Thymus (tissue), 11 donors: ENCODE results near the gene IFIT5. TPM values are rescaled to one million over a fixed set of nuclear protein-coding genes. Genes with fewer than 3 reads are reported as not detected.
"Not testable (repeated sequence)": the region's sequence is repeated elsewhere in the genome, so short reads cannot be mapped to it uniquely, and the experiment has no call there.

ENCODE experiments used
- DNase-seq, 9 donors: peaks; one replicate each; pipeline ENCODE4 v3.0.0-alpha.2; 2013; ENCODE audit warnings: low spot score in 9 of 9, low read depth in 6 of 9, missing footprints in 1 of 9
- H3K27ac ChIP-seq, 2 donors: one replicate each; pipeline ENCODE4 v1.5.1; 2013; ENCODE audit warnings: control low read depth in 1 of 2, low read depth in 1 of 2, low read length in 1 of 2, mild to moderate bottlenecking in 1 of 2, moderate library complexity in 1 of 2
- H3K27me3 ChIP-seq, 2 donors: one replicate each; pipeline ENCODE4 v1.5.1; 2013; ENCODE audit warnings: low read length in 1 of 2; ENCODE audit not compliant: control insufficient read depth in 2 of 2, insufficient read depth in 1 of 2
- H3K36me3 ChIP-seq, 2 donors: one replicate each; pipeline ENCODE4 v1.5.1; 2013; ENCODE audit warnings: low read length in 1 of 2, mild to moderate bottlenecking in 1 of 2, moderate library complexity in 1 of 2; ENCODE audit not compliant: control insufficient read depth in 2 of 2, insufficient read depth in 2 of 2
- H3K4me1 ChIP-seq, 2 donors: one replicate each; pipeline ENCODE4 v1.5.1; 2013; ENCODE audit warnings: low read length in 2 of 2; ENCODE audit not compliant: control insufficient read depth in 2 of 2, insufficient read depth in 2 of 2
- H3K4me3 ChIP-seq, 2 donors: one replicate each; pipeline ENCODE4 v1.5.1; 2013; ENCODE audit warnings: low read length in 2 of 2, control low read depth in 1 of 2, mild to moderate bottlenecking in 1 of 2
- H3K9me3 ChIP-seq, 2 donors: one replicate each; pipeline ENCODE4 v1.5.1; 2013; ENCODE audit warnings: low read length in 1 of 2, mild to moderate bottlenecking in 1 of 2; ENCODE audit not compliant: control insufficient read depth in 2 of 2, insufficient read depth in 1 of 2
- WGBS: extraction: QIAGEN DNeasy Blood & Tissue Kit; methylation state at CpG from one replicate; pipeline ENCODE4 v1.1.7; 2013; 5-methylcytosine and 5-hydroxymethylcytosine counted together
- polyA plus RNA-seq: library from polyadenylated mRNA; stranded (reverse); fragments of 200-250 nt; gene quantifications from one replicate; pipeline ENCODE4 v1.2.3, GENCODE V29; 2013
- total RNA-seq: library from RNA; stranded (reverse); fragments of 120-200 nt; gene quantifications from one replicate; pipeline ENCODE4 v1.2.4, GENCODE V29; 2013
- donor health status: healthy.

IFIT5 gene
- total and polyA plus RNA-seq, 2 donors, result 17.4 to 17.6 TPM

- no peak overlapping the region for H3K27ac ChIP-seq
- H3K36me3 ChIP-seq, result no peaks in the 10 kb centered on the region
- H3K4me3 ChIP-seq, result no peak overlapping the region
- DNase-seq, result no peak
- whole genome bisulfite sequencing, result 98% methylated on average over 4 of the region's 4 CpGs
- H3K9me3 ChIP-seq, result no peaks in the 10 kb centered on the region
- H3K4me1 ChIP-seq, result no peaks in the 10 kb centered on the region
- no peaks in the 10 kb centered on the region for H3K27me3 ChIP-seq
Observed at GRCh38 chr10:89438525-89438924, 24.2 kb downstream of the IFIT5 start.

GRCh38 chr10:89440226-89441009, 26.1 kb downstream of the IFIT5 start:
- 91% methylated on average over 4 of the region's 4 CpGs for WGBS
- no peak for DNase-seq
- no peak overlapping the region for H3K27ac ChIP-seq
- H3K4me1 ChIP-seq, result no peaks in the 10 kb centered on the region
- no peaks in the 10 kb centered on the region for H3K27me3 ChIP-seq
- H3K36me3 ChIP-seq, result no peaks in the 10 kb centered on the region
- H3K9me3 ChIP-seq, result no peaks in the 10 kb centered on the region
- H3K4me3 ChIP-seq, result no peak overlapping the region

DNA sequence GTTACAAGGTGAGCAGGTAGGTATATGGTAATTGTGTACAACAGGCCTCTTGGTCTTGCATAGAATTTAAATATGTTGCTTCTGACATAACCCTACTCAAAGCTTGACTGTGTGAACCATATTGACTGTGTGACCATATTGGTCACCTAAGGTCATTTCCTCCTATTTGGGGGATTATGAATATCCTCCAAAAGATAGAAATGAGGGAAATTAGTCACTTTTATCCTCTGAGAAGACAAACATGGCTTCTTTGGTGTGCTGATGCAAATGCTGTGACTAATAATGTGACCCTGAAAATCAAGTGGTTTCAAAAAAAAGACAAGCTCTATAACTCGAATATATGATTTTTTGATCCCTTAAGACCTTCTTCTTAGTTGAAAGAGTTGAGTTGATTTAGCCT, 27.9 kb downstream of the IFIT5 start:
- H3K27ac ChIP-seq, result no peak overlapping the region
- no peak for DNase-seq
- no peaks in the 10 kb centered on the region for H3K36me3 ChIP-seq
- no peaks in the 10 kb centered on the region for H3K9me3 ChIP-seq
- no peaks in the 10 kb centered on the region for H3K27me3 ChIP-seq
- WGBS, result 98% methylated on average over 1 of the region's 1 CpG
- H3K4me3 ChIP-seq, result no peak overlapping the region
- H3K4me1 ChIP-seq, result no peaks in the 10 kb centered on the region

GRCh38 chr10:89444819-89445218, 30.5 kb downstream of the IFIT5 start:
- H3K27ac ChIP-seq, H3K9me3 ChIP-seq, H3K4me3 ChIP-seq, H3K4me1 ChIP-seq, H3K36me3 ChIP-seq, H3K27me3 ChIP-seq, DNase-seq: not testable (repeated sequence)
- WGBS, result 98% methylated on average over 7 of the region's 7 CpGs

DNA sequence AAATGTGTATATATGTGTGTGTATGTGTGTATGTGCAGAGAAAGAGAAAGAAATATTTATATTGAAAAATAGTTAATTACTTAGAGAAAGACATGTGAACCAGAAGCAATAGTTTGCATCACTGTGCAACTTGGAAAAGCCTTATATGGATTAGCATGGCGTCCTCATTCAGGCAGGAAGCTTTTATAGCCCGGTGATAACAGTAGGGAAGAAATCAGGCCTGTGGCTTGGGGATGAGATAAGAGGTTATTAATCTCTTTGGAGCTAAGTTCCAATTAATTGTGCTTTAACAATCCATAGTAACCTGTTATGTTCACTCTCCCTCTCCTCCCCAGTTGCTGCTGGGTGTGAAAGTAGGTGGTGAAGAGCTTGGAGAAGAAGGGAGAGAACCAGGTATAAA, 36.5 kb downstream of the IFIT5 start:
- H3K27me3 ChIP-seq, result no peaks in the 10 kb centered on the region
- no peaks in the 10 kb centered on the region for H3K36me3 ChIP-seq
- DNase-seq, result no peak
- no peak overlapping the region for H3K27ac ChIP-seq
- no peak overlapping the region for H3K4me3 ChIP-seq
- H3K4me1 ChIP-seq, result no peaks in the 10 kb centered on the region
- H3K9me3 ChIP-seq, result no peaks in the 10 kb centered on the region
- WGBS, result 96% methylated on average over 2 of the region's 2 CpGs

GRCh38 chr10:89452193-89452592, 37.8 kb downstream of the IFIT5 start:
- 63% methylated on average over 1 of the region's 1 CpG for WGBS
- Histone ChIP-seq H3K9me3 (no peaks in the 10 kb centered on the region), H3K27ac (no peak overlapping the region), H3K27me3 (no peaks in the 10 kb centered on the region), H3K4me1 (no peaks in the 10 kb centered on the region), H3K4me3 (no peak overlapping the region), H3K36me3 (no peaks in the 10 kb centered on the region)
- DNase-seq, result no peak

GRCh38 chr10:89454561-89455347, 40.4 kb downstream of the IFIT5 start:
- no peaks in the 10 kb centered on the region for H3K36me3 ChIP-seq
- 95% methylated on average over 1 of the region's 1 CpG for WGBS
- no peak overlapping the region for H3K4me3 ChIP-seq
- no peaks in the 10 kb centered on the region for H3K27me3 ChIP-seq
- no peaks in the 10 kb centered on the region for H3K4me1 ChIP-seq
- H3K27ac ChIP-seq, result no peak overlapping the region
- H3K9me3 ChIP-seq, result no peaks in the 10 kb centered on the region
- DNase-seq, result no peak

GRCh38 chr10:89458291-89458690, 43.9 kb downstream of the IFIT5 start:
- 88% methylated on average over 3 of the region's 3 CpGs for WGBS
- H3K27me3 ChIP-seq, result no peaks in the 10 kb centered on the region
- DNase-seq, result no peak
- H3K36me3 ChIP-seq, result no peaks in the 10 kb centered on the region
- no peak overlapping the region for H3K4me3 ChIP-seq
- H3K9me3 ChIP-seq, result no peaks in the 10 kb centered on the region
- H3K27ac ChIP-seq, result no peak overlapping the region
- H3K4me1 ChIP-seq, result no peaks in the 10 kb centered on the region

DNA sequence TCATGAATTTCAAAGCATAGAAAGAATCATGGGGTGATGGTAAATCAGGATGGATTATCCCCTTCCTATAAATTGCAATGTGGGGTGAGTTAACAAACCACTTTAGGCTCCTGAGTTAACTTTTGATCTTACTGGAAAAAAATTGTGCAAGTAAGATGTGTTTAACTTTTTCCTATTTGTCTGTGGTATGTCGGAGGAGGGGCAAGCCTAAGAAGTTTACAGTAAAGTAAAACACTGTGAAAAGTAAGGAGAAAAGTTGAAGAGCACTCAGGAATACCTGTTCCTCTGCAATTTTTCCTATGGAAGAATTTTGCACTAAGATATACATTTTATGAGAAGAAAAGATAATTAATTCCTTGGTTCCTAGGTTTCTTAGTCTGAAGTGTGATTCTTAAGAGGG, 44.4 kb downstream of the IFIT5 start:
- 97% methylated on average over 1 of the region's 1 CpG for WGBS
- H3K9me3 ChIP-seq, result no peaks in the 10 kb centered on the region
- no peak overlapping the region for H3K4me3 ChIP-seq
- no peak for DNase-seq
- H3K27ac ChIP-seq, result no peak overlapping the region
- no peaks in the 10 kb centered on the region for H3K36me3 ChIP-seq
- no peaks in the 10 kb centered on the region for H3K4me1 ChIP-seq
- no peaks in the 10 kb centered on the region for H3K27me3 ChIP-seq
